ENCODE measurements around the gene POP4.
"Not testable (repeated sequence)": the region's sequence is repeated elsewhere in the genome, so short reads cannot be mapped to it uniquely, and the experiment has no call there.

Gene POP4

GRCh38 chr19:29610574-29611271 lies 4.6 kb downstream of the POP4 start:
- peak; percentile 67 to 68 for DNase-seq (ENCODE audit: low read depth in 1 of 2, low spot score in 1 of 2)

GRCh38 chr19:29612121-29612520 lies 6.0 kb downstream of the POP4 start:
- DNase-seq (ENCODE audit: low read depth in 1 of 2, low spot score in 1 of 2): no peak

- no peak for DNase-seq (ENCODE audit: low read depth in 1 of 2, low spot score in 1 of 2)
These were observed 6.9 kb downstream of the POP4 start for GRCh38 chr19:29612801-29613595.

GRCh38 chr19:29614046-29614445 lies 8.0 kb downstream of the POP4 start:
- DNase-seq (ENCODE audit: low read depth in 1 of 2, low spot score in 1 of 2): no peak

GRCh38 chr19:29614780-29615179 lies 8.7 kb downstream of the POP4 start:
- no peak for DNase-seq (ENCODE audit: low read depth in 1 of 2, low spot score in 1 of 2)

- DNase-seq (ENCODE audit: low read depth in 1 of 2, low spot score in 1 of 2): no peak
These were observed 9.9 kb downstream of the POP4 start for GRCh38 chr19:29615891-29616425.

- no peak for DNase-seq (ENCODE audit: low read depth in 1 of 2, low spot score in 1 of 2)
These were observed 10.5 kb downstream of the POP4 start for GRCh38 chr19:29616541-29616940.

GRCh38 chr19:29617366-29618266 lies 11.5 kb downstream of the POP4 start:
- no peak for DNase-seq (ENCODE audit: low read depth in 1 of 2, low spot score in 1 of 2)

- DNase-seq (ENCODE audit: low read depth in 1 of 2, low spot score in 1 of 2): no peak
These were observed 12.4 kb downstream of the POP4 start for GRCh38 chr19:29618434-29618833.

- no peak for DNase-seq (ENCODE audit: low read depth in 1 of 2, low spot score in 1 of 2)
These were observed 12.8 kb downstream of the POP4 start for GRCh38 chr19:29618871-29619270.

- DNase-seq (ENCODE audit: low read depth in 1 of 2, low spot score in 1 of 2): no peak
These were observed 14.9 kb downstream of the POP4 start for GRCh38 chr19:29620931-29621351.

GRCh38 chr19:29622166-29623070 lies 16.3 kb downstream of the POP4 start:
- DNase-seq (ENCODE audit: low read depth in 1 of 2, low spot score in 1 of 2): no peak

GRCh38 chr19:29623726-29624488 lies 17.8 kb downstream of the POP4 start:
- DNase-seq (ENCODE audit: low read depth in 1 of 2, low spot score in 1 of 2): no peak

- no peak for DNase-seq (ENCODE audit: low read depth in 1 of 2, low spot score in 1 of 2)
These were observed 18.6 kb downstream of the POP4 start for GRCh38 chr19:29624489-29625185.

GRCh38 chr19:29625186-29625651 lies 19.1 kb downstream of the POP4 start:
- no peak for DNase-seq (ENCODE audit: low read depth in 1 of 2, low spot score in 1 of 2)

GRCh38 chr19:29626386-29626785 lies 20.3 kb downstream of the POP4 start:
- no peak for DNase-seq (ENCODE audit: low read depth in 1 of 2, low spot score in 1 of 2)

- not testable (repeated sequence) for DNase-seq (ENCODE audit: low read depth in 1 of 2, low spot score in 1 of 2)
These were observed 20.7 kb downstream of the POP4 start for GRCh38 chr19:29626832-29627231.

- DNase-seq (ENCODE audit: low read depth in 1 of 2, low spot score in 1 of 2): no peak
These were observed 22.7 kb downstream of the POP4 start for GRCh38 chr19:29628661-29629385.
